Large intestine (tissue), 3 donors: ENCODE measurements around the gene TCERG1L. TPM values are rescaled to one million over a fixed set of nuclear protein-coding genes. Genes with fewer than 3 reads are reported as not detected.

Source experiments
- DNase-seq, 2 donors: peaks; one replicate each; pipeline versions ENCODE4 v3.0.0 to v3.0.0-alpha.2; 2013
- H3K27ac ChIP-seq: one replicate; pipeline ENCODE4 v1.5.1; 2013; ENCODE audit warnings: low read length
- H3K27me3 ChIP-seq: 2 replicates; pipeline ENCODE4 v1.6.1; 2013; ENCODE audit warnings: low read length; ENCODE audit not compliant: control insufficient read depth, insufficient read depth
- H3K36me3 ChIP-seq: 2 replicates; pipeline ENCODE4 v1.6.1; 2013; ENCODE audit warnings: low read length; ENCODE audit not compliant: control insufficient read depth, insufficient read depth
- H3K4me1 ChIP-seq: one replicate; pipeline ENCODE4 v1.6.1; 2013; ENCODE audit warnings: low read length; ENCODE audit not compliant: control insufficient read depth, insufficient read depth
- H3K4me3 ChIP-seq: one replicate; pipeline ENCODE4 v1.5.1; 2013; ENCODE audit warnings: low read length
- H3K9me3 ChIP-seq: one replicate; pipeline ENCODE4 v1.6.1; 2013; ENCODE audit warnings: mild to moderate bottlenecking, low read depth, low read length, moderate library complexity; ENCODE audit not compliant: control insufficient read depth
- WGBS: methylation state at CpG from one replicate; pipeline ENCODE4 v1.1.5; 2013; ENCODE audit warnings: low lambda C conversion rate; ENCODE audit not compliant: insufficient coverage; 5-methylcytosine and 5-hydroxymethylcytosine counted together
- polyA plus RNA-seq: library from polyadenylated mRNA; unstranded; fragments of 120-200 nt; gene quantifications from one replicate; pipeline ENCODE4 v1.2.1, GENCODE V29; 2013

Gene TCERG1L
- polyA plus RNA-seq, 1 donor = 0.45 TPM

DNA sequence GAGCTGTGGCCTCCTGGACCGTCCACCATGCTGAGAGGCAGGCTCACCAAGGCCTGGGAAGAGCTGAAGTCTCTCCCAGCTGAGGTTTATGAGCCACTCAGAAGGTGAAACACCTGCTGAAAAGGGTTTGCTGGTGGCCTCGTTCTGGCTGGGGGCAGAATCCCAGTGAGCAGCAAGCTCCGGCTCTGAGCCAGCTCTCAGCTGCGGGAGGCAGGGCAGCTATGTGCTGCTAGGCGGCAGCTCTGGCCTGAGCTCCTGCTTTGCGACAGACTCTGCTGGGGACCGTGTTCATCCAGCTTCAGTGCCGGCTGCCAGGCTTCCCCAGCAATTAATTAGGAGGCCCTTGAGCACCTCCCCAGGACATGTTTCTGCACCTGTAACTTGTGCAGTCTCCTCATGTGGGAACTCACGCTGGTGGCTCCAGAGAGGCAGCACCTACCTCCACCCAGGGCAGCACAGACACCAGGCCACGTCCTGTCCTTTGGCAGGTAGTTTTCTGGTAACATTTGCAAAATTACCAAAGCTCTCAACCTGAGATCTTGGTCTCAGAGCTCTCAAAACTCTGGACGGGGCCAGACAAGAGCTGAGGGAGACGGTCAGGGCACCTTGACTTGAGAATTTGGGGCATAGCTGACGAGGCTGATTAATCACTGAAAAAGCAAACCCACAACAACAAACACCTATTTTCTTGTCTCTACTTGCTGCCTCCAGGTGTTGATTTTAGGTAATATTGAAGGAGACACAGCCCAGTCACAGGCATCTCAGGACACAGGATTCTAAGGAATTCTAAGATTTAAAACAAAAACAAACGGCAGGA, 185.0 kb downstream of the TCERG1L start:
- DNase-seq = no peak
- no peak overlapping the region for H3K27ac ChIP-seq

DNA sequence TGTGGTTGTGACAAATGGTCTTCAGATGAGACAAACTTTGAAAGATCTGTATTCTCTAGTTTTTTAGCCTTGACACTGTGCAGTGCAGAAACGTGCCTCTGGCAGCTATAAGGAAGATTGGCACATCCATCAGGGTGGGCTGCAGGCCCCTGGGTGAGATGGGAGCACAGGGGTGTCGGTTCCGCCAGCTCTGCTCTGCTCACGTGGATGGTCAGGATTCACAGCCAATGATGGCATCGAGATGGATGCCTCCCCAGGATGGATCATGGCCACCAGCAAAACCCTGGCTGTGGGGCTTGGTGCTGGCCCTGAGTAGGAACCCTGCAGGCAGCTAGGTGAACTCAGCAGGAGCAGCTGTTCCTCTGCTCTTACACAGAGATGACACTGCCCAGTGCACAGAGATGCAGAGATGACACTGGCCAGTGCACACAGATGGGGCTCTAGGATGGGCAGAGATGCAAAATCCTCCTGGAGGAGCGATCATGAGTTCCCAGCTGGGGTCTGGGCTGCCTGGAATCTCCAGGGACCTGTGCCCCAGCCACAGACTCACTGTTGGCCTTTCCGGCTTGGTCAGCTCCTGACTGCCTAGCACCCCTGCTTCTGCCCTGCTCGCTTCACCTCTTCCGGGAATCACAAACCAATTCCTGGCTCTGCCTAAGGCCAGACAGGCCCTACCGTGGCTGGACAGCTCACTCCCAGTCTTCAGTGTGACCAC, 185.9 kb downstream of the TCERG1L start:
- no peak overlapping the region for H3K27ac ChIP-seq
- no CpG with 5 or more reads among the region's 10 CpGs for WGBS
- H3K4me3 ChIP-seq = no peak overlapping the region

More for the DNA sequence above, 185.0 kb downstream of the TCERG1L start:
- Histone ChIP-seq H3K27me3 (no peaks in the 10 kb centered on the region), H3K9me3 (no peaks in the 10 kb centered on the region), H3K36me3 (no peaks in the 10 kb centered on the region), H3K4me3 (no peak overlapping the region), H3K4me1 (no peaks in the 10 kb centered on the region)
- WGBS = no CpG with 5 or more reads among the region's 14 CpGs

GRCh38 chr10:131124945-131125344, 186.6 kb downstream of the TCERG1L start:
- Histone ChIP-seq H3K4me1 (no peaks in the 10 kb centered on the region), H3K36me3 (no peaks in the 10 kb centered on the region), H3K4me3 (no peak overlapping the region), H3K27ac (no peak overlapping the region), H3K27me3 (no peaks in the 10 kb centered on the region), H3K9me3 (no peaks in the 10 kb centered on the region)
- DNase-seq = no peak

More for the DNA sequence above, 185.9 kb downstream of the TCERG1L start:
- Histone ChIP-seq H3K4me1 (no peaks in the 10 kb centered on the region), H3K27me3 (no peaks in the 10 kb centered on the region), H3K9me3 (no peaks in the 10 kb centered on the region), H3K36me3 (no peaks in the 10 kb centered on the region)
- no peak for DNase-seq

DNA sequence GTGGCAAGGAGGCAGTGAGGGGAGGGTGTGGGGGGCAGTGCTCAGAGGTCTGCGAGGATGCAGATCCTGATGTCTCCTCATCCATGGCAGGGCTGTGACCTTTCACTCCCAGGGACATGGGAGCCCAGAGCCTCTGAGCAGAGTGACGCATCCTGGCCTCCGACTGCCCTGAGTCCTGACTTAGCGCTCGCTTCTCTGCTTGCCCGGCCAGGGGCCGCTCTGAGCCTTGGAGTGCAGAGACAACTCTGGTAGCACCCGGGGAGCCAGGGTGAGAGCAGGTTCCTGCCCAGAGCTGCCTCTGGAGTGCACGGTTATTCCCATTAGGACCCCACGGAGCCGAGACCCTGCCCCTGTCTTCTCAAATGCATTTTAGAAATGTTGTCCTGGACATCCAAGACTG, 188.0 kb downstream of the TCERG1L start:
- WGBS = no CpG with 5 or more reads among the region's 11 CpGs
- H3K4me1 ChIP-seq = no peaks in the 10 kb centered on the region
- no peaks in the 10 kb centered on the region for H3K27me3 ChIP-seq
- H3K27ac ChIP-seq = no peak overlapping the region
- H3K36me3 ChIP-seq = no peaks in the 10 kb centered on the region
- no peak for DNase-seq
- H3K9me3 ChIP-seq = no peaks in the 10 kb centered on the region
- H3K4me3 ChIP-seq = no peak overlapping the region

DNA sequence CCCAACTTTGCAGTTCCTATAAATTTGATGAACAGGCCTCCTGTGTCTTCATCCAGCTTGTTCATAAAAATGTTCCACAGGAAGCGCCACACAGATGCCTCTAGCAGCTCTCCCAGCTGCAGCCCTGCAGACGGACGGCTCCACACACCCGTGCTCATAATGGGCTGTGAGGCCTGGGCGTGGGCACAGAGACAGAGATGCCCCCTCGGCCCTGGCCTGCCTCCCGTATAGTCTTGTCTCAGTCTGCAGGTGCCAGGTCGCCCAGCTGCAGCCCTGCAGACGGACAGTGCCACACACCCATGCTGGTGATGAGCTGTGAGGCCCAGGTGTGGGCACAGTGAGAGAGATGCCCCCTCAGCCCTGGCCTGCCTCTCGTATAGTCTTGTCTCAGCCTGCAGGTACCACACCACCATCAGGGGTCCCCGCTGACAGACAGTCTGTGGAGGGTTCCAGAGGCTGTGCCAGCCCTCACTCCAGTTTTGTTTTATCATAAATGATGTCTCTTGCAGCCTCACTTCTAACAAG, 189.9 kb downstream of the TCERG1L start:
- Histone ChIP-seq H3K27ac (no peak overlapping the region), H3K4me1 (no peaks in the 10 kb centered on the region), H3K9me3 (no peaks in the 10 kb centered on the region), H3K36me3 (no peaks in the 10 kb centered on the region), H3K27me3 (no peaks in the 10 kb centered on the region), H3K4me3 (no peak overlapping the region)
- WGBS = no CpG with 5 or more reads among the region's 11 CpGs
- no peak for DNase-seq

DNA sequence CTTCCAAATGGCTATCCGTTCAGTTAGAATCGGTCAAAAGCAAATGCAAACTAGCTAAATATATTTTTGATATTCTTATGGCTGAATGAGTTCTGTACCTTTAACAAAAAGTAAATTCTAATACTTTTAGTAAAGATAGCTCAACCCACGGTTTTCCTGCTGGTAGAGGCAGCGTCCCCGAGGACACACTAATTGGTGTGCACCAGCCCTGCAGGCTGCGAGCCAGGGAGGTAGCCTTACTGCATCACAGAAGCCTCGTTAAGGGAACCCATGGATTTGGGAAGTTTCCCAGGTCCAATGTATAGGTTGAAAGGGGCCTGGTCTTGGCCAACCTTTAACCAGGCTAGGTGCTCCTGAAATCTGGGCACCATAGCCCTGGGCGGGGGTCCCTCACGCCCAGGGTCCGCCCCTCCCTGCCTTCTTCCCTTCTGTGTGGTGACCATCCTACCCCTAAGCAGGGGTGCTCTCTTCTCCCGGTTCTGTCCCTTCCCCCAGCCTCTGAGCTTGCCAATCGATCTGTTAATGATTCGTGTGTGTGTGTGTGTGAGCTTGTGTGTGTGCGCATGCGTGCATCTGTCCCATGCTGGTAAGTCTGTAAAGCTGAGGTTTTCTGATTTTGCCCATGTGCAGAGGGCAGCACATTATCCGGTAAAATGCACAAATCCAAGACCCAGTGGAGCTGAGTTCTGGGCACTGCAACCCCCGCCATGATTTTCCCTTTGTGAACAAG, 191.7 kb downstream of the TCERG1L start:
- Histone ChIP-seq H3K36me3 (no peaks in the 10 kb centered on the region), H3K4me1 (no peaks in the 10 kb centered on the region), H3K27ac (no peak overlapping the region), H3K9me3 (no peaks in the 10 kb centered on the region), H3K4me3 (no peak overlapping the region), H3K27me3 (no peaks in the 10 kb centered on the region)
- no peak for DNase-seq
- WGBS = 100% methylated on average over 1 of the region's 17 CpGs

- WGBS = 100% methylated on average over 1 of the region's 21 CpGs
Measured at GRCh38 chr10:131117416-131118212, 193.9 kb downstream of the TCERG1L start.

GRCh38 chr10:131116991-131117375, 194.5 kb downstream of the TCERG1L start:
- no peaks in the 10 kb centered on the region for H3K36me3 ChIP-seq
- no peak for DNase-seq
- WGBS = no CpG with 5 or more reads among the region's 9 CpGs

More at GRCh38 chr10:131117416-131118212, 193.9 kb downstream of the TCERG1L start:
- H3K27me3 ChIP-seq = no peaks in the 10 kb centered on the region
- no peaks in the 10 kb centered on the region for H3K36me3 ChIP-seq
- DNase-seq = no peak
- no peak overlapping the region for H3K4me3 ChIP-seq
- H3K9me3 ChIP-seq = no peaks in the 10 kb centered on the region
- H3K4me1 ChIP-seq = no peaks in the 10 kb centered on the region
- H3K27ac ChIP-seq = no peak overlapping the region

DNA sequence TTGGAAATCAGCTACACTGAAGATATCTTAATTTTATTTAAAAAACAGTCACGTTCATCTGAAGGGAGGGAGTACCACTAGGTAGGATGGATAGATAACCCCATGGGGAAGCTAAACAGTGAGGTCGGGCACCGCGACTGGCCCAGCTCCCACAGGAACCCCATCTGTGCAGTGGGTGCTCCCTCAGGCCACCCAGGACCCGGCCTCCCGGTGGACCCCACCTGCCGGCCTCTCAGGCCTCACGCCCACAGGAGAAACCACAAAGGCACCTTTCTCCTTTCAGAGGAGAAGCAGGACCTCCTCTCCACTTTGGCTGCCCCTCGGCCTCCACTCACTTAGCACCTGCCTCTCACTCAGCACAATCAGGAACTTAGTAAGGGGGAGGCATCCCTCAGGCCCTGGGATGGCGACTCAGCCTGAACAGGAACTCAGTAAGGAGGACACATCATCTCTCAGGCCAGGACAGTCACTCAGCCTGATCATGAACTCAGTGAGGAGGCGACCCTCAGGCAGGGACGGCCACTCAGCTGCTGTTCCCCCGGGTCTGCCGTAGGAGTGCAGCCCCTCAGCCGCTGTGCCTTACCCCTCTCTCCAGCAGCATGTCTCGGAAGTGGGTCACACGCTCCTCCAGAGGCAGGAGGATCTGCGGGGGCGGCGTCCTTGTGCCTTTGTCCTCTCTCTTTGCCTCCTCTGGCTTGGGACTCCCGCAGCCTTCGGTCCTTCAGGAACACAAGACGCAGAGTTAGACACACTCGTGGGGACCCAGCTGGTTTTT, 195.1 kb downstream of the TCERG1L start:
- Histone ChIP-seq H3K36me3 (no peaks in the 10 kb centered on the region), H3K9me3 (no peaks in the 10 kb centered on the region), H3K27me3 (no peaks in the 10 kb centered on the region), H3K4me1 (no peaks in the 10 kb centered on the region), H3K27ac (no peak overlapping the region), H3K4me3 (no peak overlapping the region)
- no peak for DNase-seq
- no CpG with 5 or more reads among the region's 24 CpGs for WGBS

More at GRCh38 chr10:131116991-131117375, 194.5 kb downstream of the TCERG1L start:
- no peak overlapping the region for H3K4me3 ChIP-seq
- no peaks in the 10 kb centered on the region for H3K4me1 ChIP-seq
- no peaks in the 10 kb centered on the region for H3K27me3 ChIP-seq
- no peaks in the 10 kb centered on the region for H3K9me3 ChIP-seq
- no peak overlapping the region for H3K27ac ChIP-seq
